ENCODE data around the gene OCEL1. TPM values are rescaled to one million over a fixed set of nuclear protein-coding genes. Genes with fewer than 3 reads are reported as not detected.

The OCEL1 gene
- total and polyA plus RNA-seq, 2 of the 13 experiments (the other 11 are each of a cell fraction or from before 2014, with no cell fraction given) = 10.6 to 17.2 TPM

DNA sequence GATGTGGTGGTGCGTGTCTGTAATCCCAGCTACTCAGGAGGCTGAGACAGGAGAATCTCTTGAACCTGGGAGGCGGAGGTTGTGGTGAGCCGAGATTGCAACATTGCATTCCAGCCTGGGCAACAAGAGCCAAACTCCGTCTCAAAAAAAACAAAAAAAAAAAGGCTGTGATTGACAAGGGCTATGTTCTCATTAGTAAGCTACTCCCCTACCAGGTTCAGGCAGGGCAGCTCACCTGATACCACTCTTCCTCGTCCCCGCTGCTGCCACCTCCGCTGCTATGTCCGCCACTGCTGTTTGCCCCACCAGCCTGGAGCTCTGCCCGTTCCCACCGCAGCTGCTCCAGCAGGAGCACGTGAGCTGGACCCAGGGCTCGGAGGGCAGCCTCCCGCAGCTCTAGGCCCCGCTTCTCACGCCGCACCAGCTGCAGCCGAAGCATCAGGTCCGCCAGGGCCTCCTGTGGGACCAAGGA, 29.2 kb downstream of the OCEL1 start (continued):
- TF ChIP-seq, protein P1, sequence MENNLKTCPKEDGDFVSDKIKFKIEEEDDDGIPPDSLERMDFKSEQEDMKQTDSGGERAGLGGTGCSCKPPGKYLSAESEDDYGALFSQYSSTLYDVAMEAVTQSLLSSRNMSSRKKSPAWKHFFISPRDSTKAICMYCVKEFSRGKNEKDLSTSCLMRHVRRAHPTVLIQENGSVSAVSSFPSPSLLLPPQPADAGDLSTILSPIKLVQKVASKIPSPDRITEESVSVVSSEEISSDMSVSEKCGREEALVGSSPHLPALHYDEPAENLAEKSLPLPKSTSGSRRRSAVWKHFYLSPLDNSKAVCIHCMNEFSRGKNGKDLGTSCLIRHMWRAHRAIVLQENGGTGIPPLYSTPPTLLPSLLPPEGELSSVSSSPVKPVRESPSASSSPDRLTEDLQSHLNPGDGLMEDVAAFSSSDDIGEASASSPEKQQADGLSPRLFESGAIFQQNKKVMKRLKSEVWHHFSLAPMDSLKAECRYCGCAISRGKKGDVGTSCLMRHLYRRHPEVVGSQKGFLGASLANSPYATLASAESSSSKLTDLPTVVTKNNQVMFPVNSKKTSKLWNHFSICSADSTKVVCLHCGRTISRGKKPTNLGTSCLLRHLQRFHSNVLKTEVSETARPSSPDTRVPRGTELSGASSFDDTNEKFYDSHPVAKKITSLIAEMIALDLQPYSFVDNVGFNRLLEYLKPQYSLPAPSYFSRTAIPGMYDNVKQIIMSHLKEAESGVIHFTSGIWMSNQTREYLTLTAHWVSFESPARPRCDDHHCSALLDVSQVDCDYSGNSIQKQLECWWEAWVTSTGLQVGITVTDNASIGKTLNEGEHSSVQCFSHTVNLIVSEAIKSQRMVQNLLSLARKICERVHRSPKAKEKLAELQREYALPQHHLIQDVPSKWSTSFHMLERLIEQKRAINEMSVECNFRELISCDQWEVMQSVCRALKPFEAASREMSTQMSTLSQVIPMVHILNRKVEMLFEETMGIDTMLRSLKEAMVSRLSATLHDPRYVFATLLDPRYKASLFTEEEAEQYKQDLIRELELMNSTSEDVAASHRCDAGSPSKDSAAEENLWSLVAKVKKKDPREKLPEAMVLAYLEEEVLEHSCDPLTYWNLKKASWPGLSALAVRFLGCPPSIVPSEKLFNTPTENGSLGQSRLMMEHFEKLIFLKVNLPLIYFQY (CRISPR knock-in tag; IDR thresholded peaks at IDR 0.05; ENCODE audit: borderline replicate concordance) = no peak
- TF ChIP-seq ONECUT2 (CRISPR knock-in tag; IDR thresholded peaks at IDR 0.05) (no peak), ZSCAN30 (CRISPR knock-in tag; IDR thresholded peaks at IDR 0.05) (no peak), ZNF30 (CRISPR knock-in tag; IDR thresholded peaks at IDR 0.05) (no peak), SOX6 (IDR thresholded peaks at IDR 0.05) (no peak), SOX6 (CRISPR knock-in tag; IDR thresholded peaks at IDR 0.05) (peak; percentile 19; the same call in 1 of the 2 replicates), SPEN (CRISPR knock-in tag; IDR thresholded peaks at IDR 0.05; ENCODE audit: low read depth) (peak; percentile 43; the same call in 1 of the 2 replicates), BHLHE40 (IDR thresholded peaks at IDR 0.05; ENCODE audit: low read length) (peak; percentile 91), CEBPG (CRISPR knock-in tag; IDR thresholded peaks at IDR 0.05) (peak; percentile 76), SP2 (CRISPR knock-in tag; IDR thresholded peaks at IDR 0.05) (no peak), ATF7-NPFF (CRISPR knock-in tag; IDR thresholded peaks at IDR 0.05; ENCODE audit: low read depth) (no peak), NFKB2 (CRISPR knock-in tag; IDR thresholded peaks at IDR 0.05; ENCODE audit: borderline replicate concordance) (peak; percentile 52; the same call in 1 of the 2 replicates), NPAS2 (CRISPR knock-in tag; IDR thresholded peaks at IDR 0.05; ENCODE audit: borderline replicate concordance) (no peak), FLYWCH1 (CRISPR knock-in tag; IDR thresholded peaks at IDR 0.05) (no peak), ZNF441 (CRISPR knock-in tag; IDR thresholded peaks at IDR 0.05; ENCODE audit: borderline replicate concordance) (peak; percentile 93)
- TF ChIP-seq, protein P2, sequence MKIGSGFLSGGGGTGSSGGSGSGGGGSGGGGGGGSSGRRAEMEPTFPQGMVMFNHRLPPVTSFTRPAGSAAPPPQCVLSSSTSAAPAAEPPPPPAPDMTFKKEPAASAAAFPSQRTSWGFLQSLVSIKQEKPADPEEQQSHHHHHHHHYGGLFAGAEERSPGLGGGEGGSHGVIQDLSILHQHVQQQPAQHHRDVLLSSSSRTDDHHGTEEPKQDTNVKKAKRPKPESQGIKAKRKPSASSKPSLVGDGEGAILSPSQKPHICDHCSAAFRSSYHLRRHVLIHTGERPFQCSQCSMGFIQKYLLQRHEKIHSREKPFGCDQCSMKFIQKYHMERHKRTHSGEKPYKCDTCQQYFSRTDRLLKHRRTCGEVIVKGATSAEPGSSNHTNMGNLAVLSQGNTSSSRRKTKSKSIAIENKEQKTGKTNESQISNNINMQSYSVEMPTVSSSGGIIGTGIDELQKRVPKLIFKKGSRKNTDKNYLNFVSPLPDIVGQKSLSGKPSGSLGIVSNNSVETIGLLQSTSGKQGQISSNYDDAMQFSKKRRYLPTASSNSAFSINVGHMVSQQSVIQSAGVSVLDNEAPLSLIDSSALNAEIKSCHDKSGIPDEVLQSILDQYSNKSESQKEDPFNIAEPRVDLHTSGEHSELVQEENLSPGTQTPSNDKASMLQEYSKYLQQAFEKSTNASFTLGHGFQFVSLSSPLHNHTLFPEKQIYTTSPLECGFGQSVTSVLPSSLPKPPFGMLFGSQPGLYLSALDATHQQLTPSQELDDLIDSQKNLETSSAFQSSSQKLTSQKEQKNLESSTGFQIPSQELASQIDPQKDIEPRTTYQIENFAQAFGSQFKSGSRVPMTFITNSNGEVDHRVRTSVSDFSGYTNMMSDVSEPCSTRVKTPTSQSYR (CRISPR knock-in tag; IDR thresholded peaks at IDR 0.05; ENCODE audit: borderline replicate concordance) = no peak
- TF ChIP-seq, protein P3, sequence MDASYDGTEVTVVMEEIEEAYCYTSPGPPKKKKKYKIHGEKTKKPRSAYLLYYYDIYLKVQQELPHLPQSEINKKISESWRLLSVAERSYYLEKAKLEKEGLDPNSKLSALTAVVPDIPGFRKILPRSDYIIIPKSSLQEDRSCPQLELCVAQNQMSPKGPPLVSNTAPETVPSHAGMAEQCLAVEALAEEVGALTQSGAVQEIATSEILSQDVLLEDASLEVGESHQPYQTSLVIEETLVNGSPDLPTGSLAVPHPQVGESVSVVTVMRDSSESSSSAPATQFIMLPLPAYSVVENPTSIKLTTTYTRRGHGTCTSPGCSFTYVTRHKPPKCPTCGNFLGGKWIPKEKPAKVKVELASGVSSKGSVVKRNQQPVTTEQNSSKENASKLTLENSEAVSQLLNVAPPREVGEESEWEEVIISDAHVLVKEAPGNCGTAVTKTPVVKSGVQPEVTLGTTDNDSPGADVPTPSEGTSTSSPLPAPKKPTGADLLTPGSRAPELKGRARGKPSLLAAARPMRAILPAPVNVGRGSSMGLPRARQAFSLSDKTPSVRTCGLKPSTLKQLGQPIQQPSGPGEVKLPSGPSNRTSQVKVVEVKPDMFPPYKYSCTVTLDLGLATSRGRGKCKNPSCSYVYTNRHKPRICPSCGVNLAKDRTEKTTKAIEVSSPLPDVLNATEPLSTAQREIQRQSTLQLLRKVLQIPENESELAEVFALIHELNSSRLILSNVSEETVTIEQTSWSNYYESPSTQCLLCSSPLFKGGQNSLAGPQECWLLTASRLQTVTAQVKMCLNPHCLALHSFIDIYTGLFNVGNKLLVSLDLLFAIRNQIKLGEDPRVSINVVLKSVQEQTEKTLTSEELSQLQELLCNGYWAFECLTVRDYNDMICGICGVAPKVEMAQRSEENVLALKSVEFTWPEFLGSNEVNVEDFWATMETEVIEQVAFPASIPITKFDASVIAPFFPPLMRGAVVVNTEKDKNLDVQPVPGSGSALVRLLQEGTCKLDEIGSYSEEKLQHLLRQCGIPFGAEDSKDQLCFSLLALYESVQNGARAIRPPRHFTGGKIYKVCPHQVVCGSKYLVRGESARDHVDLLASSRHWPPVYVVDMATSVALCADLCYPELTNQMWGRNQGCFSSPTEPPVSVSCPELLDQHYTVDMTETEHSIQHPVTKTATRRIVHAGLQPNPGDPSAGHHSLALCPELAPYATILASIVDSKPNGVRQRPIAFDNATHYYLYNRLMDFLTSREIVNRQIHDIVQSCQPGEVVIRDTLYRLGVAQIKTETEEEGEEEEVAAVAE (CRISPR knock-in tag; IDR thresholded peaks at IDR 0.05; ENCODE audit: borderline replicate concordance) = no peak
- TF ChIP-seq, protein P4, sequence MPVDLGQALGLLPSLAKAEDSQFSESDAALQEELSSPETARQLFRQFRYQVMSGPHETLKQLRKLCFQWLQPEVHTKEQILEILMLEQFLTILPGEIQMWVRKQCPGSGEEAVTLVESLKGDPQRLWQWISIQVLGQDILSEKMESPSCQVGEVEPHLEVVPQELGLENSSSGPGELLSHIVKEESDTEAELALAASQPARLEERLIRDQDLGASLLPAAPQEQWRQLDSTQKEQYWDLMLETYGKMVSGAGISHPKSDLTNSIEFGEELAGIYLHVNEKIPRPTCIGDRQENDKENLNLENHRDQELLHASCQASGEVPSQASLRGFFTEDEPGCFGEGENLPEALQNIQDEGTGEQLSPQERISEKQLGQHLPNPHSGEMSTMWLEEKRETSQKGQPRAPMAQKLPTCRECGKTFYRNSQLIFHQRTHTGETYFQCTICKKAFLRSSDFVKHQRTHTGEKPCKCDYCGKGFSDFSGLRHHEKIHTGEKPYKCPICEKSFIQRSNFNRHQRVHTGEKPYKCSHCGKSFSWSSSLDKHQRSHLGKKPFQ (CRISPR knock-in tag; IDR thresholded peaks at IDR 0.05; ENCODE audit: insufficient replicate concordance) = peak; percentile 24

All from HepG2 (cell line).